Activated CD8-positive, alpha-beta T cell treated with anti-CD3 and anti-CD28 coated beads for 36 hours (primary cell): ENCODE results near the gene BMI1. TPM values are rescaled to one million over a fixed set of nuclear protein-coding genes. Genes with fewer than 3 reads are reported as not detected.

ENCODE experiments used
- ATAC-seq: fragments of 200-7000 bp; cut with Tn5 transposase; one replicate; pipeline ENCODE4 v1.10.0; 2021; ENCODE audit warnings: mild to moderate bottlenecking, moderate library complexity
- CTCF ChIA-PET: fragments of 350-600 bp; sonication (Branson Sonifier 250); formaldehyde crosslinking; loops from one replicate; lab custom pipeline; 2021; ENCODE audit warnings: antibody characterized with exemption; lab: Charles Lee
- POLR2A ChIA-PET: fragments of 350-600 bp; sonication (Branson Sonifier 250); formaldehyde crosslinking; loops from one replicate; lab custom pipeline; 2021; ENCODE audit warnings: antibody characterized with exemption; lab: Charles Lee
- DNase-seq: peaks from one replicate; pipeline ENCODE4 v3.0.0-alpha.2; 2020
- H3K27ac Mint-ChIP-seq: one replicate; pipeline ENCODE4 v1.8.0; 2021; ENCODE audit warnings: mild to moderate bottlenecking, mixed read lengths
- H3K27me3 Mint-ChIP-seq: one replicate; pipeline ENCODE4 v1.8.0; 2021; ENCODE audit warnings: mixed read lengths
- H3K36me3 Mint-ChIP-seq: one replicate; pipeline ENCODE4 v1.8.0; 2021; ENCODE audit warnings: low read depth, mixed read lengths
- H3K4me1 Mint-ChIP-seq: one replicate; pipeline ENCODE4 v1.8.0; 2021; ENCODE audit warnings: low read depth, mixed read lengths
- H3K4me3 Mint-ChIP-seq: one replicate; pipeline ENCODE4 v1.8.0; 2021; ENCODE audit warnings: mild to moderate bottlenecking, moderate library complexity, mixed read lengths
- H3K9me3 Mint-ChIP-seq: one replicate; pipeline ENCODE4 v1.8.0; 2021; ENCODE audit warnings: mixed read lengths
- intact Hi-C: fragments of 100-400 bp; cut with micrococcal nuclease; formaldehyde crosslinking; loops from one replicate; pipeline ENCODE4 v1.10.0; 2022
- total RNA-seq, 2 experiments: library from RNA; stranded (reverse); gene quantifications; one replicate each; pipeline ENCODE4 v1.2.3, GENCODE V29; 2021
- TF ChIP-seq, protein P1 (sequence below): fragments of 200-600 bp; IDR thresholded peaks from one replicate; pipeline ENCODE4 v1.8.0; 2022; ENCODE audit warnings: antibody characterized with exemption, mild to moderate bottlenecking

Gene BMI1
- total RNA-seq, 2 experiments from 2014 or later = 38.7 to 41.4 TPM

DNA sequence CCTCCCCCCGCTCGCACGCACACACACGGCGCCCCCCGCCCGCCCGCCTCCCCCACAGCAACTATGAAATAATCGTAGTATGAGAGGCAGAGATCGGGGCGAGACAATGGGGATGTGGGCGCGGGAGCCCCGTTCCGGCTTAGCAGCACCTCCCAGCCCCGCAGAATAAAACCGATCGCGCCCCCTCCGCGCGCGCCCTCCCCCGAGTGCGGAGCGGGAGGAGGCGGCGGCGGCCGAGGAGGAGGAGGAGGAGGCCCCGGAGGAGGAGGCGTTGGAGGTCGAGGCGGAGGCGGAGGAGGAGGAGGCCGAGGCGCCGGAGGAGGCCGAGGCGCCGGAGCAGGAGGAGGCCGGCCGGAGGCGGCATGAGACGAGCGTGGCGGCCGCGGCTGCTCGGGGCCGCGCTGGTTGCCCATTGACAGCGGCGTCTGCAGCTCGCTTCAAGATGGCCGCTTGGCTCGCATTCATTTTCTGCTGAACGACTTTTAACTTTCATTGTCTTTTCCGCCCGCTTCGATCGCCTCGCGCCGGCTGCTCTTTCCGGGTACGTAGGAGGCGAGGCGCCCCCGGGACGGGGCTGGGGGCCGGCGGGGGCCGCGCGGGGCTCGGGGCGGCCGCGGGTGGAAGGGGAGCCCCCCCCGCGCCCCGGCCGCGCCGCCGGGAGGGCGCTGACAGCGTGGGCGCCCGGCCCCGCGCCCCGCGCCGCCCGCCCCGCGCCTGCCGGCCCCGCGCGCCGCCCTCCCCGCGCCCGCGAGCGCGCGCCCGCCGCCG lies 441 bp downstream of the BMI1 start:
- Mint-ChIP-seq H3K4me3 (peak overlapping the region; percentile 73), H3K36me3 (peaks cover 15% of the 10 kb centered on the region), H3K27me3 (peaks cover 42% of the 10 kb centered on the region), H3K27ac (peak overlapping the region; percentile 84), H3K4me1 (peaks cover 53% of the 10 kb centered on the region), H3K9me3 (no peaks in the 10 kb centered on the region)
- POLR2A ChIA-PET = interaction anchor here (1.4 kb wide), 2 partner anchors 10 to 72 kb away, joined by 3 to 4 read pairs; no protein-coding TSS in a partner anchor
- ATAC-seq (peak; percentile 29), DNase-seq (peak; percentile 63)
- intact Hi-C loops = loop anchor here (5.0 kb wide), 1 partner anchor 116 kb away; no protein-coding TSS in a partner anchor
- CTCF ChIA-PET = interaction anchor here (0.9 kb wide), 1 partner anchor 328 kb away, joined by 3 read pairs; no protein-coding TSS in a partner anchor
- TF ChIP-seq, protein P1, sequence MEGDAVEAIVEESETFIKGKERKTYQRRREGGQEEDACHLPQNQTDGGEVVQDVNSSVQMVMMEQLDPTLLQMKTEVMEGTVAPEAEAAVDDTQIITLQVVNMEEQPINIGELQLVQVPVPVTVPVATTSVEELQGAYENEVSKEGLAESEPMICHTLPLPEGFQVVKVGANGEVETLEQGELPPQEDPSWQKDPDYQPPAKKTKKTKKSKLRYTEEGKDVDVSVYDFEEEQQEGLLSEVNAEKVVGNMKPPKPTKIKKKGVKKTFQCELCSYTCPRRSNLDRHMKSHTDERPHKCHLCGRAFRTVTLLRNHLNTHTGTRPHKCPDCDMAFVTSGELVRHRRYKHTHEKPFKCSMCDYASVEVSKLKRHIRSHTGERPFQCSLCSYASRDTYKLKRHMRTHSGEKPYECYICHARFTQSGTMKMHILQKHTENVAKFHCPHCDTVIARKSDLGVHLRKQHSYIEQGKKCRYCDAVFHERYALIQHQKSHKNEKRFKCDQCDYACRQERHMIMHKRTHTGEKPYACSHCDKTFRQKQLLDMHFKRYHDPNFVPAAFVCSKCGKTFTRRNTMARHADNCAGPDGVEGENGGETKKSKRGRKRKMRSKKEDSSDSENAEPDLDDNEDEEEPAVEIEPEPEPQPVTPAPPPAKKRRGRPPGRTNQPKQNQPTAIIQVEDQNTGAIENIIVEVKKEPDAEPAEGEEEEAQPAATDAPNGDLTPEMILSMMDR = no peak

DNA sequence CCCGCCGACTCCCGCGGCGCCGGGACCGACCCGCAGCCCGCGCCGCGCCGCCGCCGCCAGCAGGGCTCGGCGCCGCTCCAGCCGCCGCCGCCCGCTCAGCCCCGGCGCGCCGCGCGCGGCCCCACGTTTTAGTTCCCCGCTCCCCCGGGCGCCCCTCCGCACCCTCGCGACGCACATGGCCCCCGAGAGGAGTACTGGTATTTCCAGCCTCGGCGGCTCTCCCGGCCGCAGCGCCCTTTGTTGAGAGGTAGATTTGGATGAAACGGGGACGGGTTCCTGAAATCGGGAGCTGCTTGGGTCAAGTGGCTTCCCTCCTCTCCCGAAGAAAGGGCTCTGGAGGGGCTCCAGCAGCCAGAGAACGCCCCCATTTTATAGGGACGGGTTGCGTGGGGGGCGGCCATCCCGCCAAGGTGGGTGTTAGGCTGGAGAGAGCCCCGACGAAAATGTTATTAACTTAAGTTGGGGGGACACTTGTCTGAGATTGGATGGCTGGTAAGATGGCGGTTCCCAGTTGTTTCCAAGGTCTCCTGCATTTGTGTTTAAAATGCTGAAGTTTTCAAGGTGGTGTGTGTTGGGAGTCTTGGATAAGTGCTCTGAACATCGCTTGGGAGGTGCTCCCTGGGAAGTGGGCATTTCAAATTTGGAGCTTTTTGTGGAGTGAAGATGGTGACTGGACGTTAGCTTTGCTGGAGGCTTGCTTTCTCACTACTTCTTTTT lies 1.2 kb downstream of the BMI1 start:
- Mint-ChIP-seq H3K9me3 (no peaks in the 10 kb centered on the region), H3K27ac (peak overlapping the region; percentile 89), H3K4me3 (peak overlapping the region; percentile 90), H3K4me1 (peaks cover 53% of the 10 kb centered on the region), H3K27me3 (peaks cover 46% of the 10 kb centered on the region), H3K36me3 (peaks cover 21% of the 10 kb centered on the region)
- ChIA-PET CTCF (interaction anchor here (0.9 kb wide), 1 partner anchor 328 kb away, joined by 3 read pairs; no protein-coding TSS in a partner anchor), POLR2A (interaction anchor here (0.9 to 1.4 kb wide), 3 partner anchors 10 to 77 kb away, joined by 3 to 4 read pairs (median 3); no protein-coding TSS in a partner anchor)
- intact Hi-C loops = loop anchor here (5.0 kb wide), 1 partner anchor 115 kb away; no protein-coding TSS in a partner anchor
- DNase-seq (no peak), ATAC-seq (no peak)
- TF ChIP-seq, protein P1 = no peak

DNA sequence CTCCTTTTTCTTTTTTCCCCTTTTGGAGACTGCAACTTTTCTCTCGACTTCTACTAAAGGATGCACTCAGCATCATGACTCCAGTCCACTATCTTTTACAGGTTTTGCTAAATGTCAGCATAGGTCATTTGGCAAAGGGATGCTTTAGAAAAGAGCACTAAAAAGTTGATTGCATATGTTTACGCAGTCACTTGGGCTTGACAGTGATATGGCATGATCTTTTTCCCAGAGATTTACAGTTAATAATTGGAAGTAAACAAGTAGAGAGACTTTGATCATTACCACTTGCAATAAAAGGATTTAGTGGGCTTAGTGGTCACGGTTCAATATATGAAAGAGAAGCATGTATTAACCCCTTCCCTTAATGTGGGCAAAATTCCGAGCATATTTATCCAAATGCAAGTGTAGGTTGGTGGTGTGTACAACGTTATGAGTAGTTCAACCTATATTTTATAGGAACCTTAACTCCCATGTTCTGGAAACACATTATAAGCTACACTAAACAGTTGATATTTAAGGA lies 1.8 kb downstream of the BMI1 start:
- Mint-ChIP-seq H3K4me3 (peak overlapping the region; percentile 90), H3K9me3 (no peaks in the 10 kb centered on the region), H3K36me3 (peaks cover 22% of the 10 kb centered on the region), H3K4me1 (peaks cover 50% of the 10 kb centered on the region), H3K27ac (peak overlapping the region; percentile 89), H3K27me3 (peaks cover 46% of the 10 kb centered on the region)
- ChIA-PET POLR2A (interaction anchor here (0.9 to 1.4 kb wide), 3 partner anchors 9 to 78 kb away, joined by 3 to 4 read pairs (median 3); no protein-coding TSS in a partner anchor), CTCF (no interaction called here)
- intact Hi-C loops = loop anchor here (5.0 kb wide), 1 partner anchor 115 kb away; no protein-coding TSS in a partner anchor
- no peak for DNase-seq
- TF ChIP-seq, protein P1 = no peak
- no peak for ATAC-seq

DNA sequence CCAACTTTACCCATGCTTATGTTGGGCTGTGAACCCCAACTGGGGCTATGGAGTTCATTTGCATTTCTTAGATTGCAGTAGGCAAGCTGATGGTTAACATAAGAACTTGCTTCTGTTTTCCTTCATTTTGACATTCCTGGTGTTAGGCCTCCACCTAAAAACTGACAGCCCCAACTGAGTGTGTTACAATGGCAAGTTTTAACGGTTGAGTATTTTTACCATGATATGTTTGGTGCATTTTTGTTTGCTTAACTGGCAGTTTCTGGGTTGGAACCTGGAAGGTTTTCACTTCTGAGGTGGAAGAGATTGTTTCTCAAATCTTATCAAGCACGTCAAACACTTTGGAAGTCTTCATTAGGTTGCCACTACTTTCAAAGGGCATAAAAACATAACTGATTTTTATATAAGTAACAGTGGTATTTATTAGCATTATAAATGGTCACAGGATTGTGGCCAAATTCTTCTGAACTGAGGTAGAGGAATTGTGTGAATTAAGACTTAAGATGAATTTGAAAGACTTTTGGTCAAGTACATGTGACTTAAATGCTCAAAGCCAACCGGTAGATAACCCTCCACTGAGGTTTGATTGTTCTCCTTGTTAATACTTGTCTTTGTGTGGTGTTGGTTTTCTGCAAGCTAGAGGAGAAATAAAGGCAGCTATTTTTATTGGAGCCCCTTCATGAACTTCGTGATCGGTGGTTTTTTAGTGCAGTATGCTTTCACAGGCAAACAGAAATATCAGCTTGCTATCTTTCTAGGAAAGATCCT lies 2.8 kb downstream of the BMI1 start:
- peaks cover 41% of the 10 kb centered on the region for H3K4me1 Mint-ChIP-seq
- POLR2A ChIA-PET = interaction anchor here (1.3 to 2.1 kb wide), 2 partner anchors 21 to 71 kb away, joined by 4 to 6 read pairs; partner anchors contain the start of gene SPAG6

More for the DNA sequence above, 2.8 kb downstream of the BMI1 start:
- Mint-ChIP-seq H3K4me3 (peak overlapping the region; percentile 90), H3K27ac (no peak overlapping the region), H3K9me3 (no peaks in the 10 kb centered on the region), H3K36me3 (peaks cover 16% of the 10 kb centered on the region), H3K27me3 (peaks cover 44% of the 10 kb centered on the region)
- CTCF ChIA-PET = interaction anchor here (1.1 to 1.7 kb wide), 2 partner anchors 8 to 100 kb away, joined by 3 to 4 read pairs; partner anchors contain the start of gene COMMD3
- DNase-seq (no peak), ATAC-seq (no peak)
- intact Hi-C loops = loop anchor here (5.0 kb wide), 1 partner anchor 114 kb away; no protein-coding TSS in a partner anchor
- TF ChIP-seq, protein P1 = no peak
